Left ventricle myocardium superior (tissue), 1 donor: ENCODE results near the gene C19orf85. TPM values are rescaled to one million over a fixed set of nuclear protein-coding genes. Genes with fewer than 3 reads are reported as not detected.
"Not testable (repeated sequence)": the region's sequence is repeated elsewhere in the genome, so short reads cannot be mapped to it uniquely, and the experiment has no call there.

Experiments used
- ATAC-seq: fragments of 200-7000 bp; cut with Tn5 transposase; one replicate; pipeline ENCODE4 v1.9.1; 2020; ENCODE audit warnings: mild to moderate bottlenecking, moderate library complexity
- DNase-seq: peaks from one replicate; pipeline ENCODE4 v3.0.0-alpha.2; 2020
- intact Hi-C: fragments of 100-400 bp; cut with micrococcal nuclease; formaldehyde crosslinking; loops from one replicate; pipeline ENCODE4 v1.11.0; 2022
- total RNA-seq: library from RNA; stranded (reverse); fragmentation: NEBNext Ultra II Directional; extraction: Animal tissue kit (Norgen Biotek cat#: 25700); gene quantifications from one replicate; pipeline ENCODE4 v1.2.1, GENCODE V29; 2021
- donor health status: DM: no; HTN: yes; CAD: no; lungs with severe emphysema.

Gene C19orf85
- total RNA-seq, 1 donor from 2014 or later: not detected

GRCh38 chr19:55462722-55463121 is 1.8 kb downstream of the C19orf85 start:
- intact Hi-C loops: no loop called here
- no peak for DNase-seq
- no peak for ATAC-seq

DNA sequence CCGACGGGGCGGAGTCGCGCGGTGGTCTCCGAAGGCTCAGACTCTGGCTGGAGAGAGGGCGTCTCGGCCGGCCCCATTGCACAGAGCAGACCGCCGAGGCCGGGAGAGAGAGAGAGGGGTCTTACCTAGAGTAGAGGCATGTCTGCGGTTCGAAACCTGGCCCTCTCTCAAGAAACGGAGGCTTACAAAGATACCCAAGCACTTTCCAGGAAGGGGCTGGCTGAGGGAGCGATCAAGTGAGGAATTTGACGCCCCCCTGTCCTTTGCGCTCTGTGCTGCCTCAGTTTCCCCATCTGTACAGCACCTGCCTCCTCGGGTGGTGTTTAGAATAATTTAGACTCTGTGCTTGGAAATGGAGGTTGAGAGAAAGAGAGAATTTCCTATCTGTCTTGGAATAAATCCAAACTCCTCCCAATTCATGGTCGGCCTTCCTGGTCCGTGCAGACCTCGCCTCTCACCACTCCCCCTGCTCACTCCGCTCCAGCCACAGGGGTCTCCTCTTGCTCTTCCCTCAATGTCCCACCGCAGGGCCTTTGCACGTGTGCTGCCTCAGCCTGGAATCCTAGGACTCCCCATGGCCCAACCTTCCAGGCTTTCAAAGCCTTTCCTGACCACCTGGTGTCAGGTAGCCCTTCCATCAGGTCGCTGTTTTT is 2.5 kb downstream of the C19orf85 start:
- DNase-seq (no peak), ATAC-seq (no peak)
- intact Hi-C loops: no loop called here

DNA sequence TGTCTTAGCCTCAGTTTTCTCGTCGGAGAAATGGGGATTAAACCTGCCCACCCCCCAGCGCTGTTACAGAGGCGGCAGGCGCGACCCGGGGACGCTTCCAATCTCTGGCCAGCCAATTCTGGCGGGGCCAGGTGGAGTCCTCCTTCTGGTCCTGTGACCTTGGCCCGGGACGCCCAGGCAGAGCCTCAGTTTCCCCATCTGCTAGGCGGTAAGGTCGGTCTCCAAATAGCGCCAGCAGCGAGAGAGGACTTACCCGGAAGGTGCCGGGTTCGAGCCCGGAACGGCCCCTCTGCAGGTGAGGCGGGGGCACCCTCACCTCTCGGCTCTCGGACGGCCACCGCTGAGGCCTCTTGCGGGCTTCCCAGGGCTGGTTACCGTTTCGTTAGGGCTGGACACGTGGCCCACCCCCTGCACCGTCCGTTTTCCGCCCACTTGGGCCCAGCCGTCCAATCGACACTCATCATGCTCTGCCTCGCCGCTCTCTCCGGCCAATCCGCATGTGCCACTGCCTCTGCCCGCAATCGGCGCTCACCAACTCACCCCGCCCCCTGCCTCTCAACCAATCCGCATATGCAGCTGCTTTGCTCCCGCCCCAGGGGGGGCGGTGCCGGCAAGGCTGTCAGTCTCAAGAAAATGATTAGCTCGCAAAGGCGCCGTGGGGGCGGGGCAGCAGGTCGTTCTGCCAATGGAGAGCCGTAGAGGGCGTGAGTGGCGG is 3.1 kb downstream of the C19orf85 start, which contains the start of gene ISOC2:
Gene ISOC2 (minus strand): TSS at position 384 of the 715 bp plus-strand sequence. CDS start 5,156 bp downstream, outside the sequence.
- ATAC-seq: peak; percentile 94
- peak; percentile 100 for DNase-seq
- intact Hi-C loops: no loop called here

DNA sequence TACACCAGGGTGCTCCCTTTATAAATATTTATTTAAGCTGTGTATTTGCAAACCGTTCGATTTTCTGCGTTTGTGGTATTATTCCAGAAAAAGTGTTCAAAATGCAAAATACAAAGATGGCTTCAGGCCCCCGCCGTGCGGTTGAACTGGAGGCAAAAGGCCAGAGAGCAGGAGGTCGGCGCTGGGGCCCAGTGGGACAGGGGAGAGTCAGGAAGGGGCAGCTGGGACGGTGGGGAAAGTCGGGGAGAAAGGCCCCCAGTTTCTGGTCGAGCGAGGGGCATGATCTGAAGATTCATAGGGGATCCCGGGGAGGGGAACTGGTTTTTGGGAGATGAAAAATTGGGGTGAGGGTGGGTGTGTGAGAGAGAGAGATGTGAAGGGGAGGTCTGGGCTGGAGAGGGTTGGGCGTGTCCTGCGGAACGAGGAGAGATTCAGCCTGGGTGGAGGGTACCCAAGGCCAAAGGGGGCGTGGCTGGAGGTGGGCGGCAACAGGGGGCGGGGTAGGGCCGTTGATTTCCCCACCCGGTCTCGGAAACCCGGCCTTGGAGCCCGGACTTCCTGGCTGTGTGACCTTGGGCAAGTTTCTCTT is 3.8 kb downstream of the C19orf85 start:
- peak; percentile 88 for DNase-seq
- intact Hi-C loops: no loop called here
- ATAC-seq: peak; percentile 74

DNA sequence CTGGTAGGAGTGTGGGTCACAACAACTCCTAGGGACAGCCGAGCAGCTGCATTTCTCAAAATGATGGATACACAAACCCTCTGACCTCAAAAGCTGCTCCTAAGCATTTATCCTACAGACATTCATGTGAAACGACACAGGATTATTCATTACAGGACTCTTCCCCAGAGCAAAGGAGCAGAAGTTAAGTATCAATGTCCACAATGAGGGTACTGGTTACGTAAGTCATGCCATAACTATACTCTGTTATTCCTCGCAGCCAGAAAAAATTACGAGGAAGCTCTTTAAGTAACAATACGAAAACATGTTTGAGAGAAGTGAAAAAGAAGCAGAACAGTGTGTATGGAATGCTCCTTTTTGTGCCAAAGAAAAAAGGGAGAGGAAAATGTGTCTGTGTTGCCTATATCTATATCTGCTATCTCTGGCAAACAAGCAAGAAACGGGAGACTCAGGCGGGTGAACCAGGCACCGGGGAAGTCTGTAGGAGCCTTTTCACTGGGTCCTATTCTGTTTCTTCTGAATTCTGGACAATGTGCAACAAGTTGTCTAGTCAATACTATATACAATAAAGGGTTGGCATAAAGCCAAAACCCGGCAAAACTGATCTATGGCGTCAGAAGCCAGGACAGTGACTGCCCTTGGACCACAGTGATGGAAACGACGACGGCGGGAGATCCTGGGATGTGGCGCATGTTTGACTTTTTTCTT is 4.4 kb downstream of the C19orf85 start:
- no peak for ATAC-seq
- intact Hi-C loops: no loop called here
- no peak for DNase-seq

- intact Hi-C loops: no loop called here
- DNase-seq (no peak), ATAC-seq (no peak)
Measured at GRCh38 chr19:55459551-55459949, 5.0 kb downstream of the C19orf85 start.

DNA sequence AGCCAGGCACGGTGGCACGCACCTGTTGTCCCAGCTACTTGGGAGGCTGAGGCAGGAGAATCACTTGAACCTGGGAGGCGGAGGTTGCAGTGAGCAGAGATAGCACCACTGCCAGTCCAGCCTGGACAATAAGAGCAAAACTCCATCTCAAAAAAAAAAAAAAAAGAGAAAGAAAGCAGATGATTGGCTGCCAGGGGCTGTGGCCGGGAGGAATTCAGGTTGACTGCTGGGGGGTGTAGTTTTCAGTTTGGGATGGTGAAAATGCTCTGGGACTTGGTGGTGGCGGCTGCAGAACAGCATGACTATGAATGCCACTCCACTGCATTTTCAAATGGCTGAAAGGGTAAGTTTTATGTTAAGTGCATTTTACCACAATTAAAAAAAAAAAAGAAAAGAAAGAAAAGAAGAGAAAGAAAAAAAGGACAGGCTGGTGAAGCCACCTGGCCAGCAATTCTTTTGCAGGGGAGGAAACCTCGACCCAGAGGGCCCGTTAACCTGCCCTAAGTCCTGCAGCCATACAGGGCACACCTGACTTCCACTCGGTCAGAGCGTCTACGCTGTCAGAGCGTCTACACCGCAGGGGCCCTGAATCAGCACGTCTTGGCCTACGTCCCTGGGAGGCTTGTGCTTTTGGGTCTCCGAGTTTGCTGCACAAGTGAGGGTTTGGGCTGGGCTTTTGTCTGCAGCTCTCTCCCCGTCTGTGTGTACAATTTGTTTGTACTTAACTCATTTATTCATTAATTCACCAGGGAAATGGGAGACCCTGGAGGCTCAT is 6.7 kb downstream of the C19orf85 start:
- ATAC-seq: no peak
- intact Hi-C loops: no loop called here
- DNase-seq: no peak

- intact Hi-C loops: no loop called here
- no peak for DNase-seq
- ATAC-seq: no peak
Measured at GRCh38 chr19:55456347-55456746, 8.2 kb downstream of the C19orf85 start.

- intact Hi-C loops: no loop called here
- ATAC-seq (no peak), DNase-seq (no peak)
Measured at GRCh38 chr19:55455576-55456235, 8.8 kb downstream of the C19orf85 start.

- DNase-seq (no peak), ATAC-seq (peak; percentile 7)
- intact Hi-C loops: no loop called here
Measured at GRCh38 chr19:55454787-55455243, 9.7 kb downstream of the C19orf85 start.

DNA sequence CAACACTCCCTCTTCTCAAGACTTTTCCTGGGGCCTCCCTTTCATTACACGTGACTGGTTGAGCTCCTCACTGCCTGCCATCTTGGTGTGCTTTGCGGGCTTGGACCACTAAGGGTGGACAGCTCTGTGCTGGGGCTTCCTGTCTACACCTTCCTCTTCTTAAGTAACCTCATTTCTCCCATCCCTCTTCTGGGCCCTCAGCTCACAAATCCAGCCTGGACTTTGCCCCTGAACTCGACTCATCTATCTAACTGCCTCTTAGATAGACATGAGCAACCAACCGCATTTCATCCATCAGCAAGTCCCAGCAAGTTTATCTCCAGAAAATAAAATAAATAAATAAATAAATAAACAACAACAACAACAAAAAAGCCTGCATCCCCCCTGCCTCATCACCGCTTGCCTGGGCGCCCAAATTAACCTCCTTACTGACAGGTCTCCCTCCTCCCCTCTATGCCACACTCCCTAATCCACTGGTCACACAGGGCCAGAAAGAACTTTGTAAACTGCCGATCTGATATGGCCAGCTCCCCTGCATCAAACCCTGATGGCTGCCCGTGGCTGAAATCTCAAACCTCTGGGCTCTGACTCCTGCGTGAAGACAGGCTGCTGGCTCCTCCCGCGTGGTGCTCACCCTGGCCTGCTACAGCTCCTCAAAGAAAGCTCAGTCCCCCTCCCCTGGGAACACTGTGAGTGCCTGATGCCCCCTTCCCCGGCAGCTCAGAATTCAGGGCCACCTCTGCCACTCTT is 10.9 kb downstream of the C19orf85 start:
- ATAC-seq (no peak), DNase-seq (no peak)
- intact Hi-C loops: no loop called here

- ATAC-seq (peak; percentile 74), DNase-seq (peak; percentile 76)
- intact Hi-C loops: no loop called here
Measured at GRCh38 chr19:55452749-55453346, 11.7 kb downstream of the C19orf85 start.

DNA sequence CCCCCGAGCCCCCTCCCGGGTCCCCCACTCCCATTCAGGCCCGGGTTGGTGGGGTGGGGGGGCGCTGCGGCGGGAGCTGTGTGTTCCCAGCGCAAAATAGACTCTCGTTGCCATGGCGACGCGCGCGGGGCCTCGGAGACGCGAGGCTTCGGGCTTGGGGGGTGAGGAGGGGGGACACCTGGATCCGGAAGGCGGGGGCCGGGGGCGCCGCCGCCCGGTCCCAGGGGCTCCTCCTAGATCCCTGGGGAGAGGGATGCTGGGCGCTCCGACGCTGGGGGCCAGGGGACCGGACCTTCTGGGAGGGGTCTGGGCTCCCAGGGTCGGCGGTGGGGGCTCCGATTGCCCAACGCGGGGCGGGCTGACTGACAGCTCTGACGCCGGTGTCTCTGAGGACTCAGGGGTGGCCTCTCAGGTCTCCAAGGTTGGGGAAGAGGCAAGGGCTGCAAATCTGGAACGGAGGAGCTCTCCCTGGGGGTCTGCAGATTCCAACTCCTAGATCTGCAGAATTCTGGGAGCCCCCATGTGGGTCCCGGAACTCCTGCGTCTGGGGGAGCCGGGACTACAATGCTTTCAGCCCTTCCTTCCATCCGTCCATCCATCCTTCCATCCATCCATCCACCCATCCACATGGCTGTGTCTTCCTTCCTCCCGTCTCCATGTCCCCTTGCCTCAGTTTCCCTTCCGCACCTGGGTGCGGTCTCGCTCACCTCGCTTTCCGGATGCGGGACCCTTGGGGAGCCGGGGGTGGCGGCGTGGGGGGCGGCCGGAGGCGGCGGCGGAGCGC is 12.4 kb downstream of the C19orf85 start:
- intact Hi-C loops: no loop called here
- DNase-seq (no peak), ATAC-seq (no peak)

GRCh38 chr19:55451163-55451964 is 13.2 kb downstream of the C19orf85 start:
- ATAC-seq: no peak
- intact Hi-C loops: no loop called here
- DNase-seq: no peak

GRCh38 chr19:55449469-55449868 is 15.1 kb downstream of the C19orf85 start:
- ATAC-seq (no peak), DNase-seq (no peak)
- intact Hi-C loops: no loop called here

DNA sequence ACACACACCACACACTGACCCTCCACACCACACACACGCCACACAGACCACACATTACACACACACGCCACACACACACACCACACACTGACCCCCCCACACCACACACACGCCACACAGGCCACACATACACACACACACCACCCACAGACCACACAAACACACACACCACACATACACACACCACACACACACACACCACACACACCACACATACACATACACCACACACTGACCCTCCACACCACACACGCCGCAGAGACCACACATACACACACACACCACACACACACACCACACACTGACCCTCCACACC is 16.4 kb downstream of the C19orf85 start:
- intact Hi-C loops, ATAC-seq, DNase-seq: not testable (repeated sequence)
